ENCODE results near the gene ARHGEF3.

Gene ARHGEF3

DNA sequence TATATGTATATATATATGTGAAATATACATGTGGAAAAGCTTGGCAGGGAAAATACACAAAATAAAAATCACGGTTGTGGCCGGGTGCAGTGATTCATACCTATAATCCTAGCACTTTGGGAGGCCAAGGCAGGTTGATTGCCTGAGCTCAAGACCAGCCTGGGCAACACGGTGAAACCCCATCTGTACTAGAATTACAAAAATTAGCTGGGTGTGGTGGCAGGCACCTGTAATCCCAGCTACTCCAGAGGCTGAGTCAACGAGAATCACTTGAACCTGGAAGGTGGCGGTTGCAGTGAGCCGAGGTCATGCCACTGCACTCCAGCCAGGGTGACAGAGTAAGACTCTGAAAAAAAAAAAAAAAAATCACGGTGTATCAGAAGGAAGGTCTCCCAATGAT lies 20.8 kb upstream of the ARHGEF3 start:
- no peak for DNase-seq (ENCODE audit: low spot score)

DNA sequence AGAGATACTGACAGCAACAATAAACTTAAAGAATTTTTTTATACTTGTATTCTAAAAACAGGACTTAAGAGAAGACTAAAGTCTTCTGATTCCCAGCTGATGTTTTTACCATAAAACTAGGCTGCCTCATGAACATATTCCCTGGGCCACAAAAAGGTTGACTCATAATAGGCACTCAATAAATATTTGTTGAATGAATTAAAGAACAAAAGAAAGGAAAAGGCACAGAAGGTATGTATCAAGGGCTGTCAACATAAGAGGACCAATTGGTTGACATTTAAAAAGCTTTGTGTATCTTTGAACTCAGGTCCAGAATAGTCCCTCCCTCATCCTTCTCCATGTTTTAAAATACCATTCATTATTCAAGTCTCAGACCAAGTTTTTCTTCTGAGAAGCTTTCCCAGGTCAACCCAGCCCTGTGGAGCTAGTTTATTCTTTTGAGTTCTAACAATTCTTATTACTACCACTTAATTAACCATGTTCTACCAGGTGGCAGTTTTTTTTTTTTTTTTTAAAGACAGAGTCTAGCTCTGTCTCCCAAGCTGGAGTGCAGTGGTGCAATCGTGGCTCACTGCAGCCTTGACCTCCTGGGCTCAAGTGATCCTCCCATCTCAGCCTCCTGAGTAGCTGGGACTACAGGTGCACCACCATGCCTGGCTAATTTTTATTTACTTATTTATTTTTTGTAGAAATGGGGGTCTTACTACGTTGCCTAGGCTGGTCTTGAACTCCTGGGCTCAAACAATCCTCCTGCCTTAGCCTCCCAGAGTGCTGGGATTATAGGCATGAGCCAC lies 17.5 kb upstream of the ARHGEF3 start:
- DNase-seq (ENCODE audit: low spot score), result no peak

GRCh38 chr3:56818156-56818985 lies 16.6 kb upstream of the ARHGEF3 start:
- DNase-seq (ENCODE audit: low spot score), result no peak

DNA sequence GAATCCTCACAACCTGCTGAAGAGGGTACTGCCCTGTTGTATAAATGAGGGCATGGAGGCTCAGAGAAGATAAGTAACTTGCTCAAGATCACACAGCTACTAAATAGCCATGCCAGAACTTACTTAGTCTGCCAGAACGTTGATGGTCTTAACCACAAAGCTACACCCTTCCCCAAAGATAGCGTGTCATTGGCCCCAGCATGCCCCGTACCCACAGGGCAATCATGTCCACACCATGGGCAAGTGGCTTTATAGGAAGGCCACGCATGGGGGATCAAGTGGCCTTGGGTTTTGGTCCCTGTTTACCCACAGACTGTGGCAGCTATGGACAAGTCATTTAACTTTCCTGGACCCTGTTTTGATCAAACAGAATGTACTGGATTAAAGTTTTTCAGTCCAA lies 15.9 kb upstream of the ARHGEF3 start:
- no peak for DNase-seq (ENCODE audit: low spot score)

GRCh38 chr3:56816061-56816460 lies 14.3 kb upstream of the ARHGEF3 start:
- DNase-seq (ENCODE audit: low spot score), result no peak

- DNase-seq (ENCODE audit: low spot score), result no peak
Measured at GRCh38 chr3:56815589-56815988, 13.8 kb upstream of the ARHGEF3 start.

- DNase-seq (ENCODE audit: low spot score), result no peak
Measured at GRCh38 chr3:56813653-56813960, 11.9 kb upstream of the ARHGEF3 start.

GRCh38 chr3:56812754-56813652 lies 11.3 kb upstream of the ARHGEF3 start:
- no peak for DNase-seq (ENCODE audit: low spot score)

GRCh38 chr3:56811546-56812202 lies 9.9 kb upstream of the ARHGEF3 start:
- DNase-seq (ENCODE audit: low spot score), result no peak

- no peak for DNase-seq (ENCODE audit: low spot score)
Measured at GRCh38 chr3:56810577-56811545, 9.1 kb upstream of the ARHGEF3 start.

GRCh38 chr3:56806407-56806806 lies 4.7 kb upstream of the ARHGEF3 start:
- no peak for DNase-seq (ENCODE audit: low spot score)

DNA sequence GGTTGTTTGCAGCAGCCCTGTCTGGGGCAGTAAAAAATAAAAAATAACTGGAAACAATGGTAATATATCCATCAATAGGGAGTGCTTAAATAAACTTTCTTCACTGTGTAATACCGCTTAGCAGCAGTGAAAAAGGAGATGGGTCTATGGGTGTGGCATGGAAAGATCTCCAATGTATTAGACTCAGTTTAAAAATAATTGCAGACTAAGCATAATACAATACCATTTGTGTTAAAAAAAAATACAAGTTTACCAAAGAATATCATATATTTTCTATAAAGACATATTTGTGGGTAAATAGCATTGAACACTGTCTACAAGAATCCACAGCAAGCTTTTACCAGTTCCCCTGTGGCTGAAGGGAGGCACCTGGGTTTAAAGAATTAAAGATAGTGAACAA lies 1.0 kb upstream of the ARHGEF3 start:
- no peak for DNase-seq (ENCODE audit: low spot score)

GRCh38 chr3:56802378-56802745 lies 613 bp upstream of the ARHGEF3 start:
- DNase-seq (ENCODE audit: low spot score), result no peak

DNA sequence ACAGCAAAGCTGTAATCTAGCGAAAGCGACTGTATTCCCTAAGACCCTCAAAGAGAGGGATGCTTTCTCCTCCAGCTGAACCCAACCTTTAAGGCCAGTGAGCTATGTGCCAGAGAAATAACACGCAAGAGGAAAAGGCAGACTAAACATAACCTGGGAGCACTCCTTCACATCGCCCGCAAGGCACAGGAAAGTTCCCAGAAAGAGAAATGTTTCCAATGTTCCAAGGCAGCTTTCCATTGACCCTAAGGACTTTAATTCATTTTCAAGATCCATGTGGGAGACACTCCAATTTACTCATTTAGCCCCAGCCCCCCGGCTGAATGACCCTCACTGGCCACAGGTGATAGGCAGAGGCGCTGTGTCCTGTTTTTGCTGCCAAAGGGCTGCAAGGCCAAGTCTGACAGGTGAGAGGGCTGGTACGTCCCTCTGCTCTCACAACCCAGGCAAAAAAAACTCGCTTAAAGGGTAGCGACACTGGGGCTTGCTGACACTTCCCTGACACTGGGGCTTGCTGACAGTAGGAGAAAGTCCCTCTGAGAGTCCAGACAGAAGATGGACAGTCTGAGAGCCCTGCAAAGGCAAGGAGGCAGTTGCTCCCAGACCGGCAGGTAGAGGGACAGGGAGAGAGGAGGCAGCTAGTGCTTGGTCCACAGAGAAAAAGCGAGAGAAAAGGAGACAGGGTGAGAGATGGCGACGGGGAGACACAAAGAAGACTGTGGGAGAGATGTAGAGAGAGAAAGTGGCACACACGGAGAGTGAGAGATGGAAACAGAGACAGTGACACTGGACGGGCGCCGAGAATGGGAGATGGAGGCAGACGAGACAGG lies 702 bp downstream of the ARHGEF3 start:
- DNase-seq (ENCODE audit: low spot score), result no peak

DNA sequence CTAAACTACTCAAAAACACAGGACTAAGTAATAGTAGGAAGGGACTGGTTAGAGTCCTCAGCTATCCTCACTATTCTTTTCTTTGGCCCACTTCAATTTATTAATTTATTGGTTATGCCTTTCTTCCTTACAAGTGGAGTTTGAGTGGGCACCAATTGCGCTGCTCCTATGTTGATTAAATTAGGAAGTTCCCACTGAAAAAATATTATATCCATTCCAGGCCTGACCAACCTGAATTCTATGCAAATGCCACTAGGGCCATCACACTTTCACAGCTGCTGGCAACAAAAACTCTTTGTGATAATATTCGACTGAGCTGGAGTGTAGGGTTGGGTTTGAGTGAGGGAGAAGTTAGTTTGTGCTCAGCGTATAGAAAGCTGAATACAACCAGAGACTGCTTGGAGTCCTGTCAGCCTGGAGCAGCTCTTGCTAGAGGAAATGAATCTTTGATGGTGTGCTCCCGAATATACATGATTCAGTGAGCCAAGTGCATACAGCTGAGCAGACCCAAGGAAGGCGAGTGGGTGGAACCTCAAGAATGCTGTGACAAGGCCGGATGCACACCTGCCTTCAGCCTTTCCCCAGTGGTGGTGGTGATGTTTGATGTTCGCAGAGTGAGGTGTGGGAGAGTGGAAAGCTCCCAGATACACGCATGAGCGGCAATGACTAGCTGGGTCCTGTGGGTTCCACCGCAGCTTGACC lies 1.5 kb downstream of the ARHGEF3 start:
- no peak for DNase-seq (ENCODE audit: low spot score)

DNA sequence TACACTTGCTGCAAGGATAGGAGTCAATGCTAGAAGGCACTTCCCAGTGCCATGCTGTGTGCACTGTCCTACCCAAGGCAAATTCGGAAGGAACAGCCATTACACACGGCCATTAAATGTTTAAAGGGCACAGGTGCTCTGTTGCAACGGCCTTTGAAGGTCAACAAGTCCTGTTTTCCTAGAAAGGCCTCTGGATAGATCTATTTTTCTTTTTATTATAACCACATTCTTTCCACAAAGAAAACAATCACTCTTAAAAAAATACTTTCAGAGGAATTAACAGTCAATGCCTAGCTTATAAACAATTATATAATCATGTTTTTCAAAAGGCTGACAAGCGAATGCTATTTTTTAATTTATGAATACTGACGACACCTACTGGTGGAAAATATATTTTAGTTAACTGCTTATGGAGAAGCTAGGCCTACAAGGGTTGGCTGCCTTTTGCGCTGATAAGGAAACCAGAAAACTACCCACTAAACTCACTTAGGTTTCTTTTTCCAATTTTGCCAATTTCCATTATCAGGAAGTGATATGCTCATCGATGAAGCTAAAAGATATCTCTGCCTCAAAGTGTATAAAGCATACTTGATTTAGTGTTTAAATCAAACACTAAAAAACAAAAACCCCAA lies 2.4 kb downstream of the ARHGEF3 start:
- peak; percentile 64 for DNase-seq (ENCODE audit: low spot score)

- DNase-seq (ENCODE audit: low spot score), result no peak
Measured at GRCh38 chr3:56796996-56797395, 4.8 kb downstream of the ARHGEF3 start.

DNA sequence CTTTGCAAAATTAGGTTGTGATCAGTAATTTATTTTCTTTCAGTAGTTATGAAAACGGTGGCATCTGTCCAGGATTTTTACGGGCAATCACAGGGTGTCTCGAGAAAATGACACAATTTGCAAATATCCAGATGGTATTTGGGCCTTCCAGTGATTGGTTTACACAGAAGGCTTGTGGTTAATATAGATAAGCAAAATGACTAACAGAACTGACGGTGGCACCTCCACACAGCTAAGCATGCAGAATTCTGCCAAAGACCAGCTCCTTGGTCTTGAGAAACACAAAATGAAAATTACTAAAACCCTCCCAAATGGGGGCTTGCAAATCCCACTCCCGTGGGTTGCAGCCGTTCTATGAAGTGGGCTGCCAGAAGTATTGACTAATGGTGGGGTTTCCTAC lies 5.5 kb downstream of the ARHGEF3 start:
- no peak for DNase-seq (ENCODE audit: low spot score)

DNA sequence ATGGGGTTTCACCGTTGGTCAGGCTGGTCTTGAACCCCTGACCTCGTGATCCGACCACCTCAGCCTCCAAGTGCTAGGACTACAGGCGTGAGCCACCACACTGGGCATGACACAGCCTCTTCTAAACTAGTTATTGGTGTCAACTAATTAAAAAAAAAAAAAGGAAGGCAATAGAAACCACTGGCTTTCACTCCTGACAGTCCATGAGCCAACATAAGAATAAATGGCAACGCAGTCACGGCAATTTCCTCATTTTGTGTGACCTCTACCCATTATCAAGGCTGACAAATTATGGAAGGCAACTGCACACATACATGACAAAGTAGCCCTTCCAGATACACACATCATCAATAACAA lies 5.9 kb downstream of the ARHGEF3 start:
- DNase-seq (ENCODE audit: low spot score), result no peak

Data from hematopoietic multipotent progenitor cell treated with erythropoietin and hydrocortisone succinate and interleukin-3 and kit ligand, for 17 days (in vitro differentiated cells).